K562 (cell line): ENCODE results near the gene BAG1. TPM values are rescaled to one million over a fixed set of nuclear protein-coding genes. Genes with fewer than 3 reads are reported as not detected.

Experiments
- DIDO1 ChIP-seq: fragments of 450-650 bp; IDR thresholded peaks from 2 replicates; pipeline ENCODE4 v1.6.1; 2016; ENCODE audit warnings: low read depth, missing biosample characterization, missing genetic modification characterization
- MBD1 ChIP-seq: fragments of 250-450 bp; sonication (Bioruptor Pico); IDR thresholded peaks from 2 replicates; pipeline ENCODE4 v1.8.0; 2022; ENCODE audit warnings: inconsistent platforms
- NFRKB ChIP-seq: fragments of 450-650 bp; IDR thresholded peaks from 2 replicates; pipeline ENCODE4 v1.6.1; 2016; ENCODE audit warnings: low read depth
- NR2C1 ChIP-seq, 2 experiments: fragments of 450-650 bp; IDR thresholded peaks; 2 replicates each; pipeline ENCODE4 v1.6.1; 2017; ENCODE audit warnings: mild to moderate bottlenecking in 2 of 2, antibody characterized with exemption in 1 of 2, inconsistent platforms in 1 of 2, missing compliant biosample characterization in 1 of 2, missing genetic modification characterization in 1 of 2
- RREB1 ChIP-seq: fragments of 250-450 bp; sonication (Bioruptor Pico); IDR thresholded peaks from 2 replicates; pipeline ENCODE4 v1.4.0; 2020
- USF1 ChIP-seq: sonication (generic); formaldehyde crosslinking; IDR thresholded peaks from 2 replicates; pipeline ENCODE4 v1.9.0; 2022; ENCODE audit warnings: mild to moderate bottlenecking, missing genetic modification reagents
- ZNF316 ChIP-seq: fragments of 450-650 bp; IDR thresholded peaks from 2 replicates; pipeline ENCODE4 v1.6.1; 2016
- polyA plus RNA-seq, 8 experiments: library from polyadenylated mRNA; depleted of rRNA in 4 of 8; stranded (reverse) in 5 of 8; unstranded in 3 of 8; fragments of >200 nt; fragmentation: Nextera tagmentation in 2 of 8; fragmentation: Illumina TruSeq in 1 of 8; extraction: Ambion mirVana in 2 of 8; extraction: Trizol in 1 of 8; gene quantifications; 2 replicates each; pipeline versions ENCODE4 v1.2.1 to v1.2.3, GENCODE V29; 2011 to 2014; ENCODE audit warnings: inconsistent platforms in 1 of 8, missing spikeins in 1 of 8
- total RNA-seq, 7 experiments: library from RNA; depleted of rRNA in 6 of 7; stranded (reverse); fragments of >200 nt in 6 of 7; fragmentation: Illumina TruSeq in 2 of 7; extraction: Trizol in 2 of 7; gene quantifications; 2 replicates each; pipeline versions ENCODE4 v1.2.1 to v1.2.3, GENCODE V29; 2011 to 2021; ENCODE audit warnings: low replicate concordance in 1 of 7
- TF ChIP-seq, protein P1 (sequence below): fragments of 450-650 bp; IDR thresholded peaks from 2 replicates; pipeline ENCODE4 v1.6.1; 2016; ENCODE audit warnings: low read depth
- TF ChIP-seq, protein P2 (sequence below): fragments of 250-450 bp; sonication (Bioruptor Pico); IDR thresholded peaks from 2 replicates; pipeline ENCODE4 v1.8.0; 2021; ENCODE audit warnings: moderate library complexity, mild to moderate bottlenecking, inconsistent platforms

The BAG1 gene
- total and polyA plus RNA-seq, 9 of the 15 experiments (the other 6 are each of a cell fraction or from before 2014, with no cell fraction given) = 9.7 to 106 (median 56.9) TPM

DNA sequence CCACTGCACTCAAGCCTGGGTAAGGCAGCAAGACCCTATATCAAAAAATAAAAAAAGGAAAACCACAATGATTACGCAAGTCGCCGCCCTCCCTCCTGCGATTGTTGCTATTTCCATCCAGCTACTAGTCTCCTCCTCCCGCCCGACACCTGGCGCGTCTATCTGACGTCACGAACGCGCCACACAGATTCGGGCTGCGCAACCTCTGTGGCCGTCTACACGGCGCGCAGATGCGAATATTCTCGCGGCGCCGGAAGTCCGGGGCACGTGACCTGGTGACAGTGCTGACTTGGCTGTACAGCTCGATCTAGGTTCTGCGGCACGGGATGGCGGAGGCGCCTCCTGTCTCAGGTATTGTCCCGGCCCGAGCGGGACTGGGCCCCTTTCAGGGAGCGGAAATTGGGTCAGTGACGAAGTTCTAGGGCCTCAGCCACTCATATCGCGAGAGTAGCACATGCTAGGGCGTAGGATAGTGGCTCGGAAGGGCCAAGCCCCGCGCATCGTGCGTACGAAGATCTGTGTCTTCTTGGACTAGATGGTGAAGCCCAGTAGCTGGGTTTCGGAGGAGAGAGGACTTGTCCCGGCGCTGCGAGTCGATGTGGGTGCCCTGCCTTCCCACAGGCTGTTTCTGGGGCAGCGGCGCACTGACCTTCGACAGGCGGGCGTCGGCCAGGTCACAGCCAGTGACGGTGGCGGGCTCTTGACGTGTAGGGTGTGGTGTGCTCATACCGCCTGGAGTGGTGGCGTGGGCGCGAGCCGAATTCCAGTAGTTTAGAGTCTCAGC is 25.9 kb upstream of the BAG1 start, which contains the start of gene NFX1 (continued):
- TF ChIP-seq NR2C1 (IDR thresholded peaks at IDR 0.05) (0 out of 2 replicates have a peak, but pooled peaks have one; percentile 50), NR2C1 (tag; IDR thresholded peaks at IDR 0.05) (peak; percentile 47; the same call in 1 of the 2 replicates), NFRKB (peak; percentile 96), USF1 (CRISPR knock-in tag) (peak; percentile 100), DIDO1 (tag) (peak; percentile 58; the same call in 1 of the 2 replicates), MBD1 (CRISPR knock-in tag) (no peak), RREB1 (CRISPR knock-in tag) (no peak), ZNF316 (peak; percentile 17; the same call in 1 of the 2 replicates)
- TF ChIP-seq, protein P1, sequence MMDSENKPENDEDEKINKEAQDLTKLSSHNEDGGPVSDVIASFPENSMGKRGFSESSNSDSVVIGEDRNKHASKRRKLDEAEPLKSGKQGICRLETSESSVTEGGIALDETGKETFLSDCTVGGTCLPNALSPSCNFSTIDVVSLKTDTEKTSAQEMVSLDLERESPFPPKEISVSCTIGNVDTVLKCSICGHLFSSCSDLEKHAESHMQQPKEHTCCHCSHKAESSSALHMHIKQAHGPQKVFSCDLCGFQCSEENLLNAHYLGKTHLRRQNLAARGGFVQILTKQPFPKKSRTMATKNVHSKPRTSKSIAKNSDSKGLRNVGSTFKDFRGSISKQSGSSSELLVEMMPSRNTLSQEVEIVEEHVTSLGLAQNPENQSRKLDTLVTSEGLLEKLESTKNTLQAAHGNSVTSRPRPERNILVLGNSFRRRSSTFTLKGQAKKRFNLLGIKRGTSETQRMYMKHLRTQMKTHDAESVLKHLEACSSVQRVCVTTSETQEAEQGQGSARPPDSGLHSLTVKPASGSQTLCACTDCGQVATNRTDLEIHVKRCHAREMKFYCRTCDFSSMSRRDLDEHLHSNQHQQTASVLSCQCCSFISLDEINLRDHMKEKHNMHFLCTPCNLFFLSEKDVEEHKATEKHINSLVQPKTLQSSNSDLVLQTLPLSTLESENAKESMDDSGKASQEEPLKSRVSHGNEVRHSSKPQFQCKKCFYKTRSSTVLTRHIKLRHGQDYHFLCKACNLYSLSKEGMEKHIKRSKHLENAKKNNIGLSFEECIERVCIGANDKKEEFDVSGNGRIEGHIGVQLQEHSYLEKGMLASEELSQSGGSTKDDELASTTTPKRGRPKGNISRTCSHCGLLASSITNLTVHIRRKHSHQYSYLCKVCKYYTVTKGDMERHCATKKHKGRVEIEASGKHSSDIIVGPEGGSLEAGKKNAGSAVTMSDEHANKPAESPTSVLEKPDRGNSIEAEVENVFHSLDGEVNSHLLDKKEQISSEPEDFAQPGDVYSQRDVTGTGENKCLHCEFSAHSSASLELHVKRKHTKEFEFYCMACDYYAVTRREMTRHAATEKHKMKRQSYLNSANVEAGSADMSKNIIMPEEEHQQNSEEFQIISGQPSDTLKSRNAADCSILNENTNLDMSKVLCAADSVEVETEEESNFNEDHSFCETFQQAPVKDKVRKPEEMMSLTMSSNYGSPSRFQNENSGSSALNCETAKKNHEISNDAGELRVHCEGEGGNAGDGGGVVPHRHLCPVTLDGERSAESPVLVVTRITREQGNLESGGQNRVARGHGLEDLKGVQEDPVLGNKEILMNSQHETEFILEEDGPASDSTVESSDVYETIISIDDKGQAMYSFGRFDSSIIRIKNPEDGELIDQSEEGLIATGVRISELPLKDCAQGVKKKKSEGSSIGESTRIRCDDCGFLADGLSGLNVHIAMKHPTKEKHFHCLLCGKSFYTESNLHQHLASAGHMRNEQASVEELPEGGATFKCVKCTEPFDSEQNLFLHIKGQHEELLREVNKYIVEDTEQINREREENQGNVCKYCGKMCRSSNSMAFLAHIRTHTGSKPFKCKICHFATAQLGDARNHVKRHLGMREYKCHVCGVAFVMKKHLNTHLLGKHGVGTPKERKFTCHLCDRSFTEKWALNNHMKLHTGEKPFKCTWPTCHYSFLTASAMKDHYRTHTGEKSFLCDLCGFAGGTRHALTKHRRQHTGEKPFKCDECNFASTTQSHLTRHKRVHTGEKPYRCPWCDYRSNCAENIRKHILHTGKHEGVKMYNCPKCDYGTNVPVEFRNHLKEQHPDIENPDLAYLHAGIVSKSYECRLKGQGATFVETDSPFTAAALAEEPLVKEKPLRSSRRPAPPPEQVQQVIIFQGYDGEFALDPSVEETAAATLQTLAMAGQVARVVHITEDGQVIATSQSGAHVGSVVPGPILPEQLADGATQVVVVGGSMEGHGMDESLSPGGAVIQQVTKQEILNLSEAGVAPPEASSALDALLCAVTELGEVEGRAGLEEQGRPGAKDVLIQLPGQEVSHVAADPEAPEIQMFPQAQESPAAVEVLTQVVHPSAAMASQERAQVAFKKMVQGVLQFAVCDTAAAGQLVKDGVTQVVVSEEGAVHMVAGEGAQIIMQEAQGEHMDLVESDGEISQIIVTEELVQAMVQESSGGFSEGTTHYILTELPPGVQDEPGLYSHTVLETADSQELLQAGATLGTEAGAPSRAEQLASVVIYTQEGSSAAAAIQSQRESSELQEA = peak; percentile 88
- TF ChIP-seq, protein P2, sequence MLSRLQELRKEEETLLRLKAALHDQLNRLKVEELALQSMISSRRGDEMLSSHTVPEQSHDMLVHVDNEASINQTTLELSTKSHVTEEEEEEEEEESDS (CRISPR knock-in tag) = no peak
